ENCODE measurements around the gene GLIS1. TPM values are rescaled to one million over a fixed set of nuclear protein-coding genes. Genes with fewer than 3 reads are reported as not detected.

GLIS1 gene
- total RNA-seq, 1 experiment from 2014 or later: 0.24 TPM

GRCh38 chr1:53621144-53621543, 117.8 kb downstream of the GLIS1 start (continued):
- TF ChIP-seq, protein P1, sequence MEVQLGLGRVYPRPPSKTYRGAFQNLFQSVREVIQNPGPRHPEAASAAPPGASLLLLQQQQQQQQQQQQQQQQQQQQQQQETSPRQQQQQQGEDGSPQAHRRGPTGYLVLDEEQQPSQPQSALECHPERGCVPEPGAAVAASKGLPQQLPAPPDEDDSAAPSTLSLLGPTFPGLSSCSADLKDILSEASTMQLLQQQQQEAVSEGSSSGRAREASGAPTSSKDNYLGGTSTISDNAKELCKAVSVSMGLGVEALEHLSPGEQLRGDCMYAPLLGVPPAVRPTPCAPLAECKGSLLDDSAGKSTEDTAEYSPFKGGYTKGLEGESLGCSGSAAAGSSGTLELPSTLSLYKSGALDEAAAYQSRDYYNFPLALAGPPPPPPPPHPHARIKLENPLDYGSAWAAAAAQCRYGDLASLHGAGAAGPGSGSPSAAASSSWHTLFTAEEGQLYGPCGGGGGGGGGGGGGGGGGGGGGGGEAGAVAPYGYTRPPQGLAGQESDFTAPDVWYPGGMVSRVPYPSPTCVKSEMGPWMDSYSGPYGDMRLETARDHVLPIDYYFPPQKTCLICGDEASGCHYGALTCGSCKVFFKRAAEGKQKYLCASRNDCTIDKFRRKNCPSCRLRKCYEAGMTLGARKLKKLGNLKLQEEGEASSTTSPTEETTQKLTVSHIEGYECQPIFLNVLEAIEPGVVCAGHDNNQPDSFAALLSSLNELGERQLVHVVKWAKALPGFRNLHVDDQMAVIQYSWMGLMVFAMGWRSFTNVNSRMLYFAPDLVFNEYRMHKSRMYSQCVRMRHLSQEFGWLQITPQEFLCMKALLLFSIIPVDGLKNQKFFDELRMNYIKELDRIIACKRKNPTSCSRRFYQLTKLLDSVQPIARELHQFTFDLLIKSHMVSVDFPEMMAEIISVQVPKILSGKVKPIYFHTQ (CRISPR knock-in tag; IDR thresholded peaks at IDR 0.05): no peak
- TF ChIP-seq, protein P2, sequence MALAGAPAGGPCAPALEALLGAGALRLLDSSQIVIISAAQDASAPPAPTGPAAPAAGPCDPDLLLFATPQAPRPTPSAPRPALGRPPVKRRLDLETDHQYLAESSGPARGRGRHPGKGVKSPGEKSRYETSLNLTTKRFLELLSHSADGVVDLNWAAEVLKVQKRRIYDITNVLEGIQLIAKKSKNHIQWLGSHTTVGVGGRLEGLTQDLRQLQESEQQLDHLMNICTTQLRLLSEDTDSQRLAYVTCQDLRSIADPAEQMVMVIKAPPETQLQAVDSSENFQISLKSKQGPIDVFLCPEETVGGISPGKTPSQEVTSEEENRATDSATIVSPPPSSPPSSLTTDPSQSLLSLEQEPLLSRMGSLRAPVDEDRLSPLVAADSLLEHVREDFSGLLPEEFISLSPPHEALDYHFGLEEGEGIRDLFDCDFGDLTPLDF (CRISPR knock-in tag; IDR thresholded peaks at IDR 0.05): no peak
- TF ChIP-seq JUN (CRISPR knock-in tag; IDR thresholded peaks at IDR 0.05) (no peak), MLX (CRISPR knock-in tag; IDR thresholded peaks at IDR 0.05) (no peak), ZBTB21 (CRISPR knock-in tag; IDR thresholded peaks at IDR 0.05; ENCODE audit: borderline replicate concordance) (no peak)

GRCh38 chr1:53620061-53620855, 118.7 kb downstream of the GLIS1 start:
- H3K4me3 Mint-ChIP-seq: no peak overlapping the region
- ATAC-seq (no peak), DNase-seq (ENCODE audit: low spot score) (no peak)
- ChIA-PET POLR2A (no interaction called here), CTCF (interaction anchor here (1.0 to 2.3 kb wide), 4 partner anchors 27 to 102 kb away, joined by 3 to 9 read pairs (median 4); no protein-coding TSS in a partner anchor)
- no peaks in the 10 kb centered on the region for H3K27me3 Mint-ChIP-seq (ENCODE audit: low read depth)
- no peaks in the 10 kb centered on the region for H3K9me3 Mint-ChIP-seq
- no peaks in the 10 kb centered on the region for H3K4me1 Mint-ChIP-seq
- H3K36me3 Mint-ChIP-seq: no peaks in the 10 kb centered on the region
- no peak overlapping the region; the same call in 1 of the 2 replicates for H3K27ac Mint-ChIP-seq
- TF ChIP-seq, protein P3, sequence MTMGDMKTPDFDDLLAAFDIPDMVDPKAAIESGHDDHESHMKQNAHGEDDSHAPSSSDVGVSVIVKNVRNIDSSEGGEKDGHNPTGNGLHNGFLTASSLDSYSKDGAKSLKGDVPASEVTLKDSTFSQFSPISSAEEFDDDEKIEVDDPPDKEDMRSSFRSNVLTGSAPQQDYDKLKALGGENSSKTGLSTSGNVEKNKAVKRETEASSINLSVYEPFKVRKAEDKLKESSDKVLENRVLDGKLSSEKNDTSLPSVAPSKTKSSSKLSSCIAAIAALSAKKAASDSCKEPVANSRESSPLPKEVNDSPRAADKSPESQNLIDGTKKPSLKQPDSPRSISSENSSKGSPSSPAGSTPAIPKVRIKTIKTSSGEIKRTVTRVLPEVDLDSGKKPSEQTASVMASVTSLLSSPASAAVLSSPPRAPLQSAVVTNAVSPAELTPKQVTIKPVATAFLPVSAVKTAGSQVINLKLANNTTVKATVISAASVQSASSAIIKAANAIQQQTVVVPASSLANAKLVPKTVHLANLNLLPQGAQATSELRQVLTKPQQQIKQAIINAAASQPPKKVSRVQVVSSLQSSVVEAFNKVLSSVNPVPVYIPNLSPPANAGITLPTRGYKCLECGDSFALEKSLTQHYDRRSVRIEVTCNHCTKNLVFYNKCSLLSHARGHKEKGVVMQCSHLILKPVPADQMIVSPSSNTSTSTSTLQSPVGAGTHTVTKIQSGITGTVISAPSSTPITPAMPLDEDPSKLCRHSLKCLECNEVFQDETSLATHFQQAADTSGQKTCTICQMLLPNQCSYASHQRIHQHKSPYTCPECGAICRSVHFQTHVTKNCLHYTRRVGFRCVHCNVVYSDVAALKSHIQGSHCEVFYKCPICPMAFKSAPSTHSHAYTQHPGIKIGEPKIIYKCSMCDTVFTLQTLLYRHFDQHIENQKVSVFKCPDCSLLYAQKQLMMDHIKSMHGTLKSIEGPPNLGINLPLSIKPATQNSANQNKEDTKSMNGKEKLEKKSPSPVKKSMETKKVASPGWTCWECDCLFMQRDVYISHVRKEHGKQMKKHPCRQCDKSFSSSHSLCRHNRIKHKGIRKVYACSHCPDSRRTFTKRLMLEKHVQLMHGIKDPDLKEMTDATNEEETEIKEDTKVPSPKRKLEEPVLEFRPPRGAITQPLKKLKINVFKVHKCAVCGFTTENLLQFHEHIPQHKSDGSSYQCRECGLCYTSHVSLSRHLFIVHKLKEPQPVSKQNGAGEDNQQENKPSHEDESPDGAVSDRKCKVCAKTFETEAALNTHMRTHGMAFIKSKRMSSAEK (CRISPR knock-in tag; IDR thresholded peaks at IDR 0.05; ENCODE audit: borderline replicate concordance): no peak
- TF ChIP-seq FOXP4 (CRISPR knock-in tag; IDR thresholded peaks at IDR 0.05) (no peak), ETV6 (CRISPR knock-in tag; IDR thresholded peaks at IDR 0.05) (no peak), FOXK1 (CRISPR knock-in tag; IDR thresholded peaks at IDR 0.05) (no peak), NR2C2 (CRISPR knock-in tag; IDR thresholded peaks at IDR 0.05) (no peak), SMAD4 (CRISPR knock-in tag; IDR thresholded peaks at IDR 0.05) (no peak), CTCF (IDR thresholded peaks at IDR 0.05) (no peak), ZNF219 (CRISPR knock-in tag; IDR thresholded peaks at IDR 0.05; ENCODE audit: borderline replicate concordance) (no peak), NFE2L1 (CRISPR knock-in tag; IDR thresholded peaks at IDR 0.05) (no peak), EMX1 (CRISPR knock-in tag; IDR thresholded peaks at IDR 0.05) (no peak), ZNF121 (CRISPR knock-in tag; IDR thresholded peaks at IDR 0.05) (no peak)
- TF ChIP-seq, protein P4, sequence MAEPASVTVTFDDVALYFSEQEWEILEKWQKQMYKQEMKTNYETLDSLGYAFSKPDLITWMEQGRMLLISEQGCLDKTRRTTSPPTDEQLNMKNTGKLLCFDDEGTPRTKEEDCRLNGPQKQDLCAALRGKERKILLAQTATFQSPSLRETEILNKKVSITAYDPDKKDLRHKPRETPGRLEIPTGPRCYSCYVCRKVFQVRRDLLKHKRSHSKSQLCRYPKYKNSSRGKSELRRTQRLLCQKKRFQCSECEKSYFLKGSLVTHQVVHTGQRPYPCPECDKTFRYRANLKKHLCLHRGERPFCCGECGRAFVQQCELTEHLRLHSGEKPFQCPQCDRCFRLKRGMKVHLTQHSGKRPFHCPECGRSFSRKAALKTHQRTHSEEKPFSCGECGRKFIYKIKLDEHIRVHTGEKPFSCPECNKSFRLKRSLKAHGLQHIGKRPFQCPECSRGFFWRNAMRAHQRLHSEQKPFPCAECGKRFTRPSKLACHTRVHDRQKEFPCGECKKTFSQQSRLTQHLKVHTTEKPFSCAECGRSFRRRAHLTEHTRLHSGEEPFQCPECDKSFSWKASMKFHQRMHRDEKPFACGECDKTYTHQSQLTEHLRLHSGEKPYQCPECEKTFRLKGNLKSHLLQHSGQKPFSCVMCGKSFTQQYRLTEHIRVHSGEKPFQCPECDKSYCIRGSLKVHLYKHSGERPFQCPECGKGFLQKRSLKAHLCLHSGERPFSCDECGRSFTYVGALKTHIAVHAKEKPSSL (CRISPR knock-in tag; conservative IDR thresholded peaks at IDR 0.05): no peak
